CD4-positive, alpha-beta T cell treated with Interleukin-6 at 100 ng/mL for 8 hours (primary cell): ENCODE results near the gene ZNF391.
"Not testable (repeated sequence)": the region's sequence is repeated elsewhere in the genome, so short reads cannot be mapped to it uniquely, and the experiment has no call there.

ENCODE experiments used
- DNase-seq: peaks from one replicate; pipeline ENCODE4 v3.0.0-alpha.2; 2020; ENCODE audit warnings: mixed read lengths, low spot score

The ZNF391 gene

DNA sequence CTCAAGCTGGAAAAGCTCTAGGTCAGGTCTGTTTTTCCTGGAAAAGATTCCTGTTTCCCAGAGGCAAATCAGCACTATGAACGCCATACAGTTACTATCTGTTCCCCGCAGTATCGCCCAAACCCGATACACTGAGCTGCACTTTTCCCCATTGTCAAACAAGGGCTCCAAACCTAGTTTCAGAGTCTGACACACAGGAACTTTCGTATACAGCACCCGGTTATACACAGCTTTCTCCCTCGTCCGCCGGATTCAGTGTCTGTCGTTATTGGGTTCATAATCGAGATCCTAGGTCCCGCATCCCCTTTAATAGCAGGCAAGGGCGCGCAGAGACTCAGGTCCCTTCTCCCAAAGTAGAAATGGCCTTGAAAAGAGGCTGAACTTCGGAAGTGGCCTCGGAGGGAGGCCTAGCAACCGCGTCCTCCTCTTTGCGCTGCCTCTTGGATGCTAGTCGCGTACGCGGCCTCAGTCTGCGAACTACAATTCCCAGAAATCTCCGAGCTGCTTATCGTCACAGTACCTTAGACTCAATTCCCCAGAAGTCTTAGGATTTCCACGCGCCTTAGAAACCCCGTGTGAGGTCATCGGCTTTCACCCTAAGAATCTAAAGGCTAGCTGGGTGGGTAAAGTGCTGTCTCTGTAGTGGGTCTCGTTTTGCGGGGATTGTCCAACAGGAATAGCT is 34.2 kb downstream of the ZNF391 start:
- DNase-seq = no peak

GRCh38 chr6:27424851-27425250 is 36.3 kb downstream of the ZNF391 start:
- not testable (repeated sequence) for DNase-seq

GRCh38 chr6:27426045-27426620 is 37.6 kb downstream of the ZNF391 start:
- no peak for DNase-seq

- DNase-seq = no peak
These were observed 39.9 kb downstream of the ZNF391 start for GRCh38 chr6:27428502-27428901.

GRCh38 chr6:27428966-27429365 is 40.4 kb downstream of the ZNF391 start:
- DNase-seq = no peak

GRCh38 chr6:27433714-27434113 is 45.2 kb downstream of the ZNF391 start:
- DNase-seq = no peak

DNA sequence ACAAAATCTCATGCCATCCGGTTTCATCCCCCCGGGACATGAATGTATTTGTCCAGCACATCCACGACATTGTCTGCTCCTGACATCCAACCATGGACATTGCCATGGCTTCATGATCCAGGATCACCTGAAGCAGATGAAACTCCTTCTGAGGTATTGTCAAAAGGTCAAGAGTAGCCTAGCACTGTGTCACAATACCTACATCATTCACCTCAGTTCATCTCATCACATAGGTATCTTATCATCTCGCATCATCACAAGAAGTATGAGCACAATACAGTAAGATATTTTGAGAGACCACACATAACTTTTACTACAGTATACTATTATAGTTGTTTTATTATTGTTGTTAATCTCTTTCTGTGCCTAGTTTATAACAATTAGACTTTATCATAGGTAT is 50.8 kb downstream of the ZNF391 start:
- no peak for DNase-seq

- no peak for DNase-seq
These were observed 52.4 kb downstream of the ZNF391 start for GRCh38 chr6:27441001-27441400.

DNA sequence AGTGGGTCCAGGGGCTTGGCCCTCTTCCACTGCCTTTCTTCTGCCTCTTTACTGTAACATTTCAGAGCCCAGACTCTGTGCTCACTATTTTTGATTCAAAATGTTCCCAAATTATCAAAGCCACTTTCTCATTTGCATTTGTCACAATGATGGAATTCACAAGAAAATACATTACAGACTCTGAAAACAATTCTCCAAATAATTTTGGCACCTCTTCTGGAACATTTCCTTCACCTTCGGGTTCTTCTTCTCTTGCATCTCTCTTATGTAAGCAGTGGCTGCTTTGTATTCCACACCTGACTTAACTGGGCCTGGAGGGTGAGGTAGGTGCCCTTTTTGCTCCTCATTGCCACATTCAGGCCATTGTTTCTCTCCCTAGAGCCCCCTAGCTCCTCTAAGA is 54.4 kb downstream of the ZNF391 start:
- DNase-seq = no peak

- no peak for DNase-seq
These were observed 59.9 kb downstream of the ZNF391 start for GRCh38 chr6:27448456-27448855.

DNA sequence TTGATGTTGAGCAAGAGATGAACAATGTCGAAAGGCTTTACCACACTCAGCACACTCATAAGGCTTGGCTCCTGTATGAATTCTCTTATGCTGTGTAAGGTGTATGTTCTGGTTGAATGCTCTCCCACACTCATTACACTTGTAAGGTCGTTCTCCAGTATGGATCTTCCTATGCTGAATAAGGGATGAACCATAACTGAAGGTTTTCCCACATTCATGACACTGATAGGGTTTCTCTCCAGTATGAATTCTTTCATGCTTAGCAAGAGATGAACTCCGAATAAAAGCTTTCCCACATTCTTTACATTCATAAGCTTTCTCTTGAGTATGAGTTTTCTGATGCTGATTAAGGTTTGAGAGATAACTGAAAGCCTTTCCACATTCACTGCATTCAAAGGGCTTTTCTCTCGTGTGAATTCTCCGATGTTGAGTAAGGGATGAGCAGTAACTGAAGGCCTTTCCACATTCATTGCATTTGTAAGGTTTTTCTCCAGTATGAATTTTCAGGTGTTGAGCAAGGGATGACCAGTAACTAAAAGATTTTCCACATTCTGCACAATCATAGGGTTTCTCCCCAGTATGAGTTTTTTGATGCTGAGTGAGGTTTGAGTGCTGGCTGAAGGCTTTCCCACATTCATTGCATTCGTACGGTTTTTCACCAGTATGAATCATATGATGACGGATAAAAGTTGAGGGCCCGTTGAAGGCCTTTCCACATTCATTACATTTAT is 63.3 kb downstream of the ZNF391 start:
- DNase-seq = no peak

- no peak for DNase-seq
These were observed 63.9 kb downstream of the ZNF391 start for GRCh38 chr6:27452496-27452897.
